GM12865 (cell line): Measurements from ENCODE around the gene RFTN1.

Experiments used
- DNase-seq: peaks from one replicate; pipeline ENCODE4 v3.0.0; 2010; ENCODE audit warnings: low read depth
- H3K4me3 ChIP-seq: 2 replicates; pipeline ENCODE4 v1.5.1; 2011; ENCODE audit warnings: mild to moderate bottlenecking, low read depth, low read length, control low read depth
- CTCF ChIP-seq: IDR thresholded peaks from 2 replicates; pipeline ENCODE4 v1.5.1; 2011; ENCODE audit warnings: low read length, control low read depth, low read depth, inconsistent platforms; ENCODE audit not compliant: insufficient read depth; ENCODE audit errors: missing control alignments

RFTN1 gene

GRCh38 chr3:16474216-16474615 lies 39.3 kb downstream of the RFTN1 start:
- H3K4me3 ChIP-seq: no peak overlapping the region
- no peak for TF ChIP-seq CTCF
- no peak for DNase-seq

GRCh38 chr3:16472593-16472992 lies 40.9 kb downstream of the RFTN1 start:
- no peak overlapping the region for H3K4me3 ChIP-seq
- no peak for DNase-seq
- no peak for TF ChIP-seq CTCF

- DNase-seq: no peak
- TF ChIP-seq CTCF: no peak
Measured at GRCh38 chr3:16471897-16472296, 41.6 kb downstream of the RFTN1 start.

GRCh38 chr3:16470590-16470989 lies 42.9 kb downstream of the RFTN1 start:
- TF ChIP-seq CTCF: no peak
- no peak overlapping the region for H3K4me3 ChIP-seq
- DNase-seq: no peak

More at GRCh38 chr3:16471897-16472296, 41.6 kb downstream of the RFTN1 start:
- H3K4me3 ChIP-seq: no peak overlapping the region

- TF ChIP-seq CTCF: no peak
- H3K4me3 ChIP-seq: no peak overlapping the region
- no peak for DNase-seq
Measured at GRCh38 chr3:16468336-16469098, 45.0 kb downstream of the RFTN1 start.

GRCh38 chr3:16468002-16468335 lies 45.5 kb downstream of the RFTN1 start:
- no peak for DNase-seq
- TF ChIP-seq CTCF: no peak
- H3K4me3 ChIP-seq: no peak overlapping the region

GRCh38 chr3:16467393-16467792 lies 46.1 kb downstream of the RFTN1 start:
- DNase-seq: peak; percentile 37

More at GRCh38 chr3:16467393-16467792, 46.1 kb downstream of the RFTN1 start:
- TF ChIP-seq CTCF: no peak
- no peak overlapping the region for H3K4me3 ChIP-seq
